22Rv1 (cell line): ENCODE data around the gene ASXL1.

ENCODE experiments used
- CTCF ChIP-seq: fragments of 450-650 bp; IDR thresholded peaks from 2 replicates; pipeline ENCODE4 v1.5.1; 2017; ENCODE audit warnings: mild to moderate bottlenecking
- ZFX ChIP-seq: fragments of 450-650 bp; IDR thresholded peaks from 2 replicates; pipeline ENCODE4 v1.6.1; 2017; ENCODE audit warnings: antibody characterized with exemption, borderline replicate concordance

GRCh38 chr20:32333181-32333987 lies 24.7 kb upstream of the ASXL1 start:
- TF ChIP-seq CTCF (no peak), ZFX (no peak)
